H1 (cell line): ENCODE results near the gene FLRT2. TPM values are rescaled to one million over a fixed set of nuclear protein-coding genes. Genes with fewer than 3 reads are reported as not detected.

Source experiments
- CTCF ChIA-PET: fragments of 300-600 bp; sonication (Branson Sonifier 250); formaldehyde crosslinking; loops from one replicate; lab custom pipeline; 2021; ENCODE audit not compliant: partially characterized antibody; lab: Charles Lee
- POLR2A ChIA-PET: fragments of 300-600 bp; sonication (Branson Sonifier 250); formaldehyde crosslinking; loops from one replicate; lab custom pipeline; 2021; ENCODE audit warnings: inconsistent platforms; ENCODE audit not compliant: partially characterized antibody; lab: Charles Lee
- DNase-seq, 2 experiments: peaks; one replicate each; pipeline versions ENCODE4 v3.0.0 to v3.0.0-alpha.2; 2010 to 2022; ENCODE audit warnings: low spot score in 2 of 2, low read depth in 1 of 2, mixed read lengths in 1 of 2
- FAIRE-seq: peaks from 2 replicates; lab custom pipeline; 2011; peaks lifted over from hg19 to GRCh38; lab: Jason Lieb, UNC
- H2AFZ ChIP-seq: 2 replicates; pipeline ENCODE4 v1.8.1; 2012; ENCODE audit warnings: low read length, inconsistent platforms
- H2AK5ac ChIP-seq: 2 replicates; pipeline ENCODE4 v1.6.1; 2013; ENCODE audit warnings: low read depth, low read length
- H2BK120ac ChIP-seq: replicated peaks from 2 replicates; pipeline ENCODE3; 2013; ENCODE audit warnings: low read depth, low read length, inconsistent platforms
- H2BK12ac ChIP-seq: 2 replicates; pipeline ENCODE4 v1.6.1; 2013; ENCODE audit warnings: low read depth, low read length
- H2BK15ac ChIP-seq: 2 replicates; pipeline ENCODE4 v1.6.1; 2013; ENCODE audit warnings: low read length
- H2BK20ac ChIP-seq: 2 replicates; pipeline ENCODE4 v1.6.1; 2013; ENCODE audit warnings: low read length
- H2BK5ac ChIP-seq: 2 replicates; pipeline ENCODE4 v1.6.1; 2013; ENCODE audit warnings: low read depth, low read length
- H3K14ac ChIP-seq: 2 replicates; pipeline ENCODE4 v1.6.1; 2013; ENCODE audit warnings: inconsistent platforms; ENCODE audit not compliant: insufficient read length
- H3K18ac ChIP-seq: 2 replicates; pipeline ENCODE4 v1.6.1; 2013; ENCODE audit warnings: low read length; ENCODE audit errors: extremely low read depth
- H3K23ac ChIP-seq: 2 replicates; pipeline ENCODE4 v1.6.1; 2013; ENCODE audit warnings: inconsistent platforms; ENCODE audit not compliant: insufficient read length
- H3K23me2 ChIP-seq: 2 replicates; pipeline ENCODE4 v1.6.1; 2013; ENCODE audit warnings: low read depth, low read length
- H3K27ac ChIP-seq: 2 replicates; pipeline ENCODE4 v1.6.1; 2011; ENCODE audit warnings: low read depth, low read length, inconsistent platforms
- H3K27me3 ChIP-seq, 4 experiments: replicated peaks in 1 of 4; 1 replicate in 1 of 4; 2 replicates in 3 of 4; pipeline versions ENCODE4 v1.6.1 to v1.8.1; 2011 to 2013; ENCODE audit warnings: low read length in 3 of 4, mild to moderate bottlenecking in 3 of 4, inconsistent platforms in 2 of 4, mixed read lengths in 2 of 4, moderate library complexity in 1 of 4; ENCODE audit not compliant: control insufficient read depth in 3 of 4, insufficient read depth in 3 of 4; ENCODE audit errors: extremely low read depth in 1 of 4
- H3K36me3 ChIP-seq, 4 experiments: 2 replicates each; pipeline versions ENCODE4 v1.6.1 to v1.8.1; 2011 to 2013; ENCODE audit warnings: mild to moderate bottlenecking in 4 of 4, low read length in 3 of 4, moderate library complexity in 2 of 4, control low read depth in 1 of 4, inconsistent platforms in 1 of 4; ENCODE audit not compliant: insufficient read depth in 4 of 4, control insufficient read depth in 2 of 4
- H3K4ac ChIP-seq: replicated peaks from 2 replicates; pipeline ENCODE3; 2013; ENCODE audit warnings: low read length, low read depth, mixed read lengths, inconsistent platforms; ENCODE audit not compliant: insufficient read length
- H3K4me1 ChIP-seq, 4 experiments: replicated peaks in 1 of 4; 1 replicate in 1 of 4; 2 replicates in 3 of 4; pipeline versions ENCODE4 v1.6.1 to v1.8.1; 2011 to 2013; ENCODE audit warnings: low read length in 3 of 4, inconsistent platforms in 2 of 4, mixed read lengths in 1 of 4; ENCODE audit not compliant: insufficient read depth in 4 of 4, control insufficient read depth in 3 of 4
- H3K4me2 ChIP-seq, 2 experiments: 2 replicates each; pipeline versions ENCODE4 v1.6.1 to v1.8.1; 2011 to 2013; ENCODE audit warnings: low read depth in 2 of 2, low read length in 2 of 2, control low read depth in 1 of 2, inconsistent platforms in 1 of 2, mild to moderate bottlenecking in 1 of 2; ENCODE audit not compliant: insufficient read depth in 1 of 2
- H3K4me3 ChIP-seq, 4 experiments: fragments of 200-600, 300-600 bp in 1 of 4; sonication (generic), shearing (Covaris generic), sonication (Bioruptor Twin) in 1 of 4; 2 replicates each; pipeline versions ENCODE4 v1.5.1 to v1.8.1; 2011 to 2016; ENCODE audit warnings: low read length in 4 of 4, low read depth in 3 of 4, control low read depth in 2 of 4, inconsistent platforms in 2 of 4, mild to moderate bottlenecking in 2 of 4, mixed read lengths in 1 of 4, moderate library complexity in 1 of 4; ENCODE audit not compliant: insufficient read depth in 2 of 4; ENCODE audit errors: extremely low read depth in 1 of 4
- H3K56ac ChIP-seq: replicated peaks from 2 replicates; pipeline ENCODE3; 2013; ENCODE audit warnings: low read depth, mild to moderate bottlenecking, mixed read lengths, low read length, inconsistent platforms; ENCODE audit not compliant: insufficient read length
- H3K79me1 ChIP-seq: 2 replicates; pipeline ENCODE4 v1.6.1; 2013; ENCODE audit warnings: low read depth, low read length, control low read depth
- H3K79me2 ChIP-seq, 2 experiments: 2 replicates each; pipeline versions ENCODE4 v1.6.1 to v1.8.1; 2012 to 2013; ENCODE audit warnings: low read length in 2 of 2, mild to moderate bottlenecking in 2 of 2, inconsistent platforms in 1 of 2; ENCODE audit not compliant: insufficient read depth in 2 of 2, control insufficient read depth in 1 of 2
- H3K9ac ChIP-seq, 4 experiments: replicated peaks in 1 of 4; 1 replicate in 1 of 4; 2 replicates in 3 of 4; pipeline versions ENCODE4 v1.6.1 to v1.8.1; 2011 to 2013; ENCODE audit warnings: low read depth in 3 of 4, low read length in 3 of 4, control low read depth in 2 of 4, mild to moderate bottlenecking in 2 of 4, moderate library complexity in 2 of 4, inconsistent platforms in 1 of 4; ENCODE audit errors: extremely low read depth in 1 of 4
- H3K9me3 ChIP-seq, 2 experiments: 2 replicates each; pipeline versions ENCODE4 v1.6.1 to v1.8.1; 2012 to 2013; ENCODE audit warnings: mild to moderate bottlenecking in 2 of 2, moderate library complexity in 2 of 2, control low read depth in 1 of 2, inconsistent platforms in 1 of 2, low read depth in 1 of 2, low read length in 1 of 2, mixed read lengths in 1 of 2; ENCODE audit not compliant: insufficient read depth in 2 of 2
- H4K20me1 ChIP-seq, 2 experiments: replicated peaks in 1 of 2; 2 replicates each; pipeline versions ENCODE3 to v1.8.1; 2011 to 2013; ENCODE audit warnings: inconsistent platforms in 2 of 2, low read length in 2 of 2, mild to moderate bottlenecking in 1 of 2; ENCODE audit not compliant: insufficient read depth in 2 of 2, control insufficient read depth in 1 of 2
- H4K5ac ChIP-seq: 2 replicates; pipeline ENCODE4 v1.6.1; 2013; ENCODE audit warnings: low read length, low read depth, mixed read lengths, inconsistent platforms; ENCODE audit not compliant: insufficient read length
- H4K8ac ChIP-seq: 2 replicates; pipeline ENCODE4 v1.8.0; 2013; ENCODE audit warnings: mild to moderate bottlenecking, moderate library complexity, low read length, inconsistent platforms; ENCODE audit not compliant: insufficient read depth; ENCODE audit errors: extremely low read depth
- H4K91ac ChIP-seq: replicated peaks from 2 replicates; pipeline ENCODE3; 2013; ENCODE audit warnings: low read length, mixed read lengths, inconsistent platforms; ENCODE audit not compliant: insufficient read length
- FOSL1 ChIP-seq: IDR thresholded peaks from 2 replicates; pipeline ENCODE4 v1.6.1; 2011; ENCODE audit warnings: mild to moderate bottlenecking, low read depth, low read length, moderate library complexity; ENCODE audit not compliant: insufficient read depth
- RFX5 ChIP-seq: IDR thresholded peaks from 2 replicates; pipeline ENCODE4 v1.6.1; 2011; ENCODE audit warnings: low read depth, low read length, improper control_type of control experiment, borderline replicate concordance
- SAP30 ChIP-seq: fragments of 300-600 bp; sonication (generic); IDR thresholded peaks from 2 replicates; pipeline ENCODE4 v1.7.1; 2012; ENCODE audit warnings: low read length, moderate library complexity, mild to moderate bottlenecking, inconsistent platforms; ENCODE audit not compliant: insufficient read depth, insufficient replicate concordance
- SIX5 ChIP-seq: IDR thresholded peaks from 2 replicates; pipeline ENCODE4 v1.6.1; 2011; ENCODE audit warnings: mild to moderate bottlenecking, low read depth, low read length
- SRF ChIP-seq: IDR thresholded peaks from 2 replicates; pipeline ENCODE4 v1.6.1; 2011; ENCODE audit warnings: mild to moderate bottlenecking, low read depth, low read length, moderate library complexity
- TAF1 ChIP-seq: IDR thresholded peaks from 2 replicates; pipeline ENCODE4 v1.6.1; 2011; ENCODE audit warnings: mild to moderate bottlenecking, low read depth, low read length
- TAF7 ChIP-seq: optimal IDR thresholded peaks from 2 replicates; pipeline ENCODE3; 2011; ENCODE audit warnings: low read depth, mild to moderate bottlenecking, inconsistent platforms, low read length, moderate library complexity, borderline replicate concordance
- YY1 ChIP-seq: IDR thresholded peaks from 2 replicates; pipeline ENCODE4 v1.6.1; 2011; ENCODE audit warnings: low read depth, mild to moderate bottlenecking, low read length
- WGBS, 2 experiments: shearing (Covaris generic) in 1 of 2; methylation state at CpG; one replicate each; pipeline versions ENCODE4 v1.1.6 to v1.1.7; 2013 to 2015; ENCODE audit warnings: low lambda C conversion rate in 2 of 2, mixed read lengths in 2 of 2, inconsistent platforms in 1 of 2, low coverage in 1 of 2, missing lambda C conversion rate in 1 of 2; ENCODE audit not compliant: insufficient replicate concordance in 2 of 2, insufficient coverage in 1 of 2, insufficient read length in 1 of 2; ENCODE audit errors: extremely low coverage in 1 of 2, missing lambda C conversion rate in 1 of 2; 5-methylcytosine and 5-hydroxymethylcytosine counted together
- polyA plus RNA-seq, 7 experiments: library from polyadenylated mRNA; depleted of rRNA in 3 of 7; stranded (reverse) in 5 of 7; unstranded in 2 of 7; fragments of >200 nt in 5 of 7; fragments of 200-250 nt in 2 of 7; gene quantifications; 1 replicate in 5 of 7; 2 replicates in 1 of 7; 4 replicates in 1 of 7; pipeline versions ENCODE4 v1.2.1 to v1.2.3, GENCODE V29; 2011 to 2013; ENCODE audit warnings: missing spikeins in 2 of 7, mixed read lengths in 2 of 7
- total RNA-seq: library from RNA; stranded (reverse); fragmentation: NEBNext Ultra II Directional; extraction: Animal tissue kit (Norgen Biotek cat#: 25700); gene quantifications from 2 replicates; pipeline ENCODE4 v1.2.1, GENCODE V29; 2021

Gene FLRT2
- total and polyA plus RNA-seq, 2 of the 8 experiments (the other 6 are each of a cell fraction or from before 2014, with no cell fraction given) = 2.4 to 6.9 TPM

- Histone ChIP-seq H4K91ac (no peak overlapping the region), H3K27me3 (no peaks in the 10 kb centered on the region), H4K8ac (no peak overlapping the region), H2BK12ac (no peak overlapping the region), H3K4me1 (no peaks in the 10 kb centered on the region; a peak in 2 of 7 replicates), H3K79me2 (no peaks in the 10 kb centered on the region), H2AK5ac (no peak overlapping the region), H2BK5ac (no peak overlapping the region), H3K23me2 (no peaks in the 10 kb centered on the region; the same call in 1 of the 2 replicates), H2BK15ac (no peak overlapping the region), H3K36me3 (no peaks in the 10 kb centered on the region; a peak in 1 of 8 replicates), H3K18ac (no peak overlapping the region), H4K20me1 (no peaks in the 10 kb centered on the region), H2BK120ac (no peak overlapping the region), H3K79me1 (no peaks in the 10 kb centered on the region), H3K4me3 (no peak overlapping the region), H4K5ac (no peak overlapping the region), H2AFZ (no peak overlapping the region), H3K4me2 (no peak overlapping the region), H3K9me3 (no peaks in the 10 kb centered on the region), H3K23ac (no peak overlapping the region), H3K56ac (no peak overlapping the region), H3K9ac (no peak overlapping the region), H2BK20ac (no peak overlapping the region), H3K14ac (no peak overlapping the region), H3K4ac (no peak overlapping the region), H3K27ac (no peak overlapping the region)
- CTCF ChIA-PET = interaction anchor here (0.6 to 2.2 kb wide), 7 partner anchors 9 to 1518 kb away, joined by 3 to 8 read pairs (median 4); no protein-coding TSS in a partner anchor
- TF ChIP-seq SIX5 (no peak), TAF1 (no peak), TAF7 (no peak), YY1 (no peak), SRF (no peak), RFX5 (no peak), FOSL1 (no peak), SAP30 (no peak)
- no peak for FAIRE-seq
- DNase-seq = no peak
- POLR2A ChIA-PET = no interaction called here
- WGBS, 2 experiments = 95% methylated on average over 5 of the region's 5 CpGs; no CpG with 5 or more reads in 1 of the 2 experiments
Measured at GRCh38 chr14:85616386-85616885, 86.5 kb downstream of the FLRT2 start.
